Measurements from ENCODE around the gene UBE2E1.
A peak's percentile ranks its signal among the peaks of the same experiment; 100 is the strongest.

UBE2E1 gene

GRCh38 chr3:23821858-23822257 is 16.1 kb downstream of the UBE2E1 start:
- Mint-ChIP-seq H3K4me3 (no peak overlapping the region), H3K27me3 (no peaks in the 10 kb centered on the region), H3K36me3 (ENCODE audit: low read depth) (peaks cover 25% of the 10 kb centered on the region), H3K4me1 (ENCODE audit: low read depth) (peaks cover 74% of the 10 kb centered on the region), H3K27ac (no peak overlapping the region), H3K9me3 (no peaks in the 10 kb centered on the region)
- no peak for DNase-seq

GRCh38 chr3:23822559-23822958 is 16.8 kb downstream of the UBE2E1 start:
- no peak overlapping the region for H3K4me3 Mint-ChIP-seq
- H3K27ac Mint-ChIP-seq: no peak overlapping the region
- no peak for DNase-seq
- peaks cover 75% of the 10 kb centered on the region for H3K4me1 Mint-ChIP-seq (ENCODE audit: low read depth)
- H3K27me3 Mint-ChIP-seq: no peaks in the 10 kb centered on the region
- peaks cover 24% of the 10 kb centered on the region for H3K36me3 Mint-ChIP-seq (ENCODE audit: low read depth)
- no peaks in the 10 kb centered on the region for H3K9me3 Mint-ChIP-seq

GRCh38 chr3:23823620-23824019 is 17.9 kb downstream of the UBE2E1 start:
- DNase-seq: no peak
- Mint-ChIP-seq H3K27me3 (no peaks in the 10 kb centered on the region), H3K36me3 (ENCODE audit: low read depth) (peaks cover 17% of the 10 kb centered on the region), H3K4me1 (ENCODE audit: low read depth) (peaks cover 72% of the 10 kb centered on the region), H3K9me3 (no peaks in the 10 kb centered on the region), H3K27ac (no peak overlapping the region), H3K4me3 (no peak overlapping the region)

GRCh38 chr3:23824699-23825444 is 19.1 kb downstream of the UBE2E1 start:
- Mint-ChIP-seq H3K36me3 (ENCODE audit: low read depth) (peaks cover 15% of the 10 kb centered on the region), H3K4me3 (no peak overlapping the region), H3K9me3 (no peaks in the 10 kb centered on the region), H3K27me3 (no peaks in the 10 kb centered on the region), H3K4me1 (ENCODE audit: low read depth) (peaks cover 72% of the 10 kb centered on the region), H3K27ac (no peak overlapping the region)
- DNase-seq: no peak

- Mint-ChIP-seq H3K4me1 (ENCODE audit: low read depth) (peaks cover 72% of the 10 kb centered on the region), H3K36me3 (ENCODE audit: low read depth) (peaks cover 14% of the 10 kb centered on the region), H3K9me3 (no peaks in the 10 kb centered on the region), H3K27me3 (no peaks in the 10 kb centered on the region), H3K27ac (no peak overlapping the region), H3K4me3 (no peak overlapping the region)
- DNase-seq: no peak
These were observed 20.0 kb downstream of the UBE2E1 start for GRCh38 chr3:23825802-23826201.

- peaks cover 16% of the 10 kb centered on the region for H3K36me3 Mint-ChIP-seq (ENCODE audit: low read depth)
- no peaks in the 10 kb centered on the region for H3K9me3 Mint-ChIP-seq
- no peak overlapping the region for H3K27ac Mint-ChIP-seq
- H3K4me3 Mint-ChIP-seq: no peak overlapping the region
- no peak for DNase-seq
- peaks cover 69% of the 10 kb centered on the region for H3K4me1 Mint-ChIP-seq (ENCODE audit: low read depth)
- H3K27me3 Mint-ChIP-seq: no peaks in the 10 kb centered on the region
These were observed 20.8 kb downstream of the UBE2E1 start for GRCh38 chr3:23826382-23827064.

- H3K27ac Mint-ChIP-seq: no peak overlapping the region
- H3K4me3 Mint-ChIP-seq: no peak overlapping the region
- no peaks in the 10 kb centered on the region for H3K9me3 Mint-ChIP-seq
- H3K27me3 Mint-ChIP-seq: no peaks in the 10 kb centered on the region
- DNase-seq: no peak
- peaks cover 61% of the 10 kb centered on the region for H3K4me1 Mint-ChIP-seq (ENCODE audit: low read depth)
- H3K36me3 Mint-ChIP-seq (ENCODE audit: low read depth): peaks cover 8% of the 10 kb centered on the region
These were observed 23.6 kb downstream of the UBE2E1 start for GRCh38 chr3:23829242-23829934.

GRCh38 chr3:23830869-23831484 is 25.2 kb downstream of the UBE2E1 start:
- H3K9me3 Mint-ChIP-seq: no peaks in the 10 kb centered on the region
- no peak overlapping the region for H3K4me3 Mint-ChIP-seq
- H3K4me1 Mint-ChIP-seq (ENCODE audit: low read depth): peaks cover 61% of the 10 kb centered on the region
- peak overlapping the region; percentile 48 for H3K27ac Mint-ChIP-seq
- H3K27me3 Mint-ChIP-seq: no peaks in the 10 kb centered on the region
- no peak for DNase-seq
- H3K36me3 Mint-ChIP-seq (ENCODE audit: low read depth): peaks cover 8% of the 10 kb centered on the region

GRCh38 chr3:23831517-23832394 is 26.0 kb downstream of the UBE2E1 start:
- Mint-ChIP-seq H3K27ac (no peak overlapping the region), H3K9me3 (no peaks in the 10 kb centered on the region), H3K27me3 (no peaks in the 10 kb centered on the region), H3K4me3 (no peak overlapping the region), H3K4me1 (ENCODE audit: low read depth) (peaks cover 61% of the 10 kb centered on the region), H3K36me3 (ENCODE audit: low read depth) (peaks cover 5% of the 10 kb centered on the region)
- DNase-seq: no peak

- Mint-ChIP-seq H3K27me3 (no peaks in the 10 kb centered on the region), H3K9me3 (no peaks in the 10 kb centered on the region), H3K36me3 (ENCODE audit: low read depth) (peaks cover 5% of the 10 kb centered on the region), H3K4me3 (no peak overlapping the region), H3K4me1 (ENCODE audit: low read depth) (peaks cover 65% of the 10 kb centered on the region), H3K27ac (no peak overlapping the region)
- DNase-seq: no peak
These were observed 26.8 kb downstream of the UBE2E1 start for GRCh38 chr3:23832523-23832922.

- H3K4me3 Mint-ChIP-seq: no peak overlapping the region
- no peak overlapping the region for H3K27ac Mint-ChIP-seq
- H3K4me1 Mint-ChIP-seq (ENCODE audit: low read depth): peaks cover 60% of the 10 kb centered on the region
- no peaks in the 10 kb centered on the region for H3K9me3 Mint-ChIP-seq
- H3K27me3 Mint-ChIP-seq: no peaks in the 10 kb centered on the region
- DNase-seq: no peak
- H3K36me3 Mint-ChIP-seq (ENCODE audit: low read depth): peaks cover 6% of the 10 kb centered on the region
These were observed 28.5 kb downstream of the UBE2E1 start for GRCh38 chr3:23834082-23834870.

GRCh38 chr3:23835087-23835486 is 29.3 kb downstream of the UBE2E1 start:
- H3K4me3 Mint-ChIP-seq: no peak overlapping the region
- H3K27ac Mint-ChIP-seq: no peak overlapping the region
- peaks cover 59% of the 10 kb centered on the region for H3K4me1 Mint-ChIP-seq (ENCODE audit: low read depth)
- no peaks in the 10 kb centered on the region for H3K27me3 Mint-ChIP-seq
- peaks cover 6% of the 10 kb centered on the region for H3K36me3 Mint-ChIP-seq (ENCODE audit: low read depth)
- H3K9me3 Mint-ChIP-seq: no peaks in the 10 kb centered on the region
- no peak for DNase-seq

- Mint-ChIP-seq H3K27me3 (no peaks in the 10 kb centered on the region), H3K4me1 (ENCODE audit: low read depth) (peaks cover 59% of the 10 kb centered on the region), H3K27ac (no peak overlapping the region), H3K9me3 (no peaks in the 10 kb centered on the region), H3K36me3 (ENCODE audit: low read depth) (peaks cover 6% of the 10 kb centered on the region), H3K4me3 (no peak overlapping the region)
- no peak for DNase-seq
These were observed 30.0 kb downstream of the UBE2E1 start for GRCh38 chr3:23835802-23836201.

All from activated T-cell treated with anti-CD3 and anti-CD28 coated beads, Interleukin-2, amount 50 U/mL, for 24 hours (primary cell).